Activated T-cell treated with anti-CD3 and anti-CD28 coated beads, Interleukin-2, amount 50 U/mL, for 72 hours (primary cell): ENCODE data around the gene MYO1G. TPM values are rescaled to one million over a fixed set of nuclear protein-coding genes. Genes with fewer than 3 reads are reported as not detected.
"Not testable (repeated sequence)": the region's sequence is repeated elsewhere in the genome, so short reads cannot be mapped to it uniquely, and the experiment has no call there.

Experiments
- ATAC-seq, 2 donors: fragments of 150-1000 bp; cut with Tn5 transposase; replicated peaks in 1 of 2; 2 replicates each; pipeline ENCODE4 v1.10.0; 2021; ENCODE audit warnings: moderate library complexity in 2 of 2, mild to moderate bottlenecking in 1 of 2
- DNase-seq, 2 donors: peaks; one replicate each; pipeline ENCODE4 v3.0.0; 2021 to 2022; ENCODE audit warnings: mixed read lengths in 1 of 2
- H3K27ac Mint-ChIP-seq: one replicate; pipeline ENCODE4 v1.8.0; 2022; ENCODE audit warnings: mild to moderate bottlenecking, moderate library complexity, mixed read lengths
- H3K27me3 Mint-ChIP-seq: one replicate; pipeline ENCODE4 v1.8.0; 2022; ENCODE audit warnings: low read depth, mixed read lengths
- H3K36me3 Mint-ChIP-seq, 2 donors: one replicate each; pipeline ENCODE4 v1.8.0; 2022; ENCODE audit warnings: mixed read lengths in 2 of 2, mild to moderate bottlenecking in 1 of 2; ENCODE audit not compliant: insufficient read depth in 2 of 2
- H3K4me1 Mint-ChIP-seq: one replicate; pipeline ENCODE4 v1.8.0; 2022; ENCODE audit warnings: low read depth, mixed read lengths
- H3K4me3 Mint-ChIP-seq, 2 donors: one replicate each; pipeline ENCODE4 v1.8.0; 2022; ENCODE audit warnings: mild to moderate bottlenecking in 2 of 2, mixed read lengths in 2 of 2, moderate library complexity in 2 of 2
- H3K9me3 Mint-ChIP-seq, 2 donors: one replicate each; pipeline ENCODE4 v1.8.0; 2022; ENCODE audit warnings: mixed read lengths in 2 of 2
- total RNA-seq, 2 donors: library from RNA; stranded (reverse); gene quantifications; one replicate each; pipeline ENCODE4 v1.2.3, GENCODE V29; 2022

The MYO1G gene
- 100 to 1,000 TPM; 595 to 606 TPM for total RNA-seq

DNA sequence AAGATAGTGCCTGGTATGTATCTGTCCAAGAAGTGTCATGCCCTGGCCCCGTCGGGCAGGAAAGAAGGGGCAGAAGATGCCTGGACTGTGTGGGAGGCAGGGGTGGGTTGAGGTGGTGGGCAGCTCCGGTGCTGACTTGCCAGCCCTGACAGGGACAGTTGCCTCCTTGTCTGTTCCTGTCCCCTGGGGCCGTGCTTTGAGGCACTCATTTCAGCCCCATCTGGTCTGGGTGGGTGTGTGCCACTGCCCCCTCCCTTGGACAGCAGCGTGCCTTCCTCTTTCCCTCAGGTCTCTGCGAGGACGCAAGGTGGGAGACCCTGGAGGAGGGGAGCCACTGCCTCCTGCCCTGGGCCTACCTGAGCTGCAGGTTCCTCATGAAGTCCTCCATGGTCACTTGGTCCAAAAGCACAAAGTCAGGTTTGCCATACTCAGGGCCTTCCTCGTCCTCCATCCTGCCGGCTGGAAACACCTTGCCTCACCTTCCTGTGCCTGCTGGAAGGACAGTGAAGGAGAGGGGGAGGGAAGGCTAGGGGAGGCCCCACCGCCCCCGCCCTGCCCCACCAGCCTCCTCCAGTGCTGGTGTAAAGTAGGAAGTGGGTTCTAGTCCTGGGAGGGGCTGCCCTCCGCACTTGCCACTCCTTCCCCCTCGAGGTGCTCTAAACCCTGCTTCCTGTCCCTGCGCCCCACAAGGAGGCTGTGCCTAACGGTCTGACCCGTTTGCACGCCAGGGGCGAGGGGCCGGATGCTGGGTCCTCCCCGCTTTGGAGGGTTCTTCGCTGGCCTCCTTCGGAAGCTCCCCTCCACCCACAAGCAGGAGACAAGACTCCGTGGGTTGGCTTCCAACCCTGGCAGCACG lies at the start of gene MYO1G:
Gene MYO1G (minus strand): TSS at position 505 of the 856 bp plus-strand sequence. CDS start 54 bp downstream, at position 451.
- Mint-ChIP-seq H3K9me3 (no peaks in the 10 kb centered on the region), H3K4me1 (peaks cover 74% of the 10 kb centered on the region), H3K36me3 (peaks cover 34 to 51% of the 10 kb centered on the region in 2 donors), H3K27me3 (no peaks in the 10 kb centered on the region), H3K27ac (peak within 1 kb of the TSS; percentile 94), H3K4me3 (peak within 1 kb of the TSS; percentile 99 to 100)
- peak; percentile 69 to 71 for ATAC-seq
- peak; percentile 95 to 97 for DNase-seq

DNA sequence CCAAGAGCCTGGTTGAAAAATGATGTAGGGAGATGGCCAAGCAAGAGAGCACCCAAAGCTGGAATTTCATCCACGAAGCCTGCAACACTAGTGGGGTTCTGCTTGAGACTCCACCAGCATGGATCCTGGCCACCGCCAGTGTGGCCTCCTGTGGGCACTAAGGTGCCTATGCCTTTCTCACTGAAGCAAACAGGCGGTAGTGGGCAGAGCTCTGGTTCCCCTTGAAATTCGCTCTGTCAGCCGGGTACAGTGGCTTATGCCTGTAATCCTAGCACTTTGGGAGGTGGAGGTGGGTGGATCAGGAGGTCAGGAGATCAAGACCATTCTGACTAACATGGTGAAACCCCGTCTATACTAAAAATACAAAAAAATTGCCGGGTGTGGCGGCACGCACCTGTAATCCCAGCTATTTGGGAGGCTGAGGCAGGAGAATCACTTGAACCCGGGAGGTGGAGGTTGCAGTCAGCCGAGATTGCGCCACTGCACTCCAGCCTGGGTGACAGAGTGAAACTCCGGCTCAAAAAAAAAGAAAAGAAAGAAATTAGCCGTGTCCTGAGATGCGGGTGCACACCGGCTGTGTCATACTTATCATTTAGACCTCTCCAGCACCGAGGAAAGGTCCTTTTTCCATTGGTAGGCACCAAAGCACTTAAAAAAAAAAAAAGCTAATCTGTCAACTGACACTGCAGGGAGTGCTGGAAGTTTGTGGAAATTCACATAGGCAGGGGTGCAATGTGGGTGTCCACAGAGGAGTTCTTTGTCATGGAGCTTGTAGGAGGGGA lies 49.5 kb upstream of the MYO1G start:
- H3K4me3 Mint-ChIP-seq: peak overlapping the region; percentile 81 to 86
- ATAC-seq (peak; percentile 36 to 44), DNase-seq (peak; percentile 16 to 26)
- H3K9me3 Mint-ChIP-seq: no peaks in the 10 kb centered on the region
- H3K27ac Mint-ChIP-seq: peak overlapping the region; percentile 78
- H3K36me3 Mint-ChIP-seq: peaks cover 20 to 42% of the 10 kb centered on the region in 2 donors
- H3K4me1 Mint-ChIP-seq: peaks cover 87% of the 10 kb centered on the region
- H3K27me3 Mint-ChIP-seq: no peaks in the 10 kb centered on the region

DNA sequence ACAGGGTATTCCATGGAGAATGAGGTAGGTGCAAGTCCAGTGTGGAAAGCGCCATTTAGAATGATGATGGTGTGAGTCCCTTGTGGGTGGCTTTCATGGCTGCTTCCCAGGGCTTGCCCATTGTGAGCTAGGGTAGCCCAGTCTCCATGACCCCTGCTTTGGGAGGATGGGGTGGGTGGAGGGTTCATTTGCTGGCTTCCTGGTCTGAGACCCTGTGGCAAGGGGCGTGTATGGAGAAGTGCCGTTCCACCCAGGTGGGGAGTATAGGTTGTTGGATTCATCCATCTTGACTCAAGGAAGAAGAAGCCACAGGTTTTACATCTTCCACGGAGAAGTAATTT lies 48.9 kb upstream of the MYO1G start:
- Mint-ChIP-seq H3K36me3 (peaks cover 20 to 42% of the 10 kb centered on the region in 2 donors), H3K9me3 (no peaks in the 10 kb centered on the region), H3K4me1 (peaks cover 87% of the 10 kb centered on the region), H3K27me3 (no peaks in the 10 kb centered on the region), H3K27ac (peak overlapping the region; percentile 78), H3K4me3 (peak overlapping the region; percentile 81 to 86)
- peak in 1 of 2 donors; percentile 7 for DNase-seq
- ATAC-seq: peak; percentile 3 to 6

DNA sequence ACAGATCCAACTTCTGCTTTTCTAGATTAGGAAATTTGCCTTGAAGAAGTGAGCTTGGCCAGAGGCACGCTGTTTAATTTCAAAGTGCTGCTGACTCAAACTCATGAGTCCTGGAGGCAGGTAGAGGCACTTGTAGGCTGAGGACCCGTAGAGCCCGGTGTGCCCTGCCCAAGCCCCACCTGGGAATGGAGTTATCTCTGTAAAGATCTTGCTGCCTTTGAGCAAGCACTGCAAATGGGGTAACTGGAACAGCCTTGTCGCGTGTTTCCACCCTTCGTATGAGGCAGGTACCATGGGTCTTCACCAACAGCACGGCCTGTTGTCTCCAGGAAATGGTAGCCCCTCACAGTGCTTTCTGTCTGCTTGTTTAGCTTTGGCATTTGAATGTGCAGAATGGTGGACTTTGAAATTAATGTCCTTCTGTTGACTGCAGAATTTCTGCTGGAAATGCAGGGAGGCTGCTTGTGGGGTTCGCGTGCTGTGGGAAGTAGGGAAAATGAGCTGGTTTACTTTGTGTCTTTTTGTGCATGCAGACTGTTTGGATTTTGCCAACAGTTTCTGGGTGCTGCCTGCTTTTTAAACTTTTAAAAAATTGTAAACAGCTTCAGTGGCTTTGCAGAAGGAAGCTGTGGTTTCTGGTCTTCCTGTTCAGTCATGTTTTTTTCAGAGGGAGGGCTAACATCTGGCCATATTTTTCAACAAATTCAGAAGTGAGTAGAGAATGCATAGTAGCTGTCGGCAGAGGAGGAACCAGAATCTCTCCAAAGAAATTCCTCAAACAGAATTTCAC lies 48.4 kb upstream of the MYO1G start:
- peak; percentile 51 to 57 for ATAC-seq
- Mint-ChIP-seq H3K4me1 (peaks cover 86% of the 10 kb centered on the region), H3K4me3 (peak overlapping the region; percentile 81 to 86), H3K9me3 (no peaks in the 10 kb centered on the region), H3K27me3 (no peaks in the 10 kb centered on the region), H3K36me3 (peaks cover 17 to 42% of the 10 kb centered on the region in 2 donors), H3K27ac (peak overlapping the region; percentile 78)
- DNase-seq: peak; percentile 23 to 24

DNA sequence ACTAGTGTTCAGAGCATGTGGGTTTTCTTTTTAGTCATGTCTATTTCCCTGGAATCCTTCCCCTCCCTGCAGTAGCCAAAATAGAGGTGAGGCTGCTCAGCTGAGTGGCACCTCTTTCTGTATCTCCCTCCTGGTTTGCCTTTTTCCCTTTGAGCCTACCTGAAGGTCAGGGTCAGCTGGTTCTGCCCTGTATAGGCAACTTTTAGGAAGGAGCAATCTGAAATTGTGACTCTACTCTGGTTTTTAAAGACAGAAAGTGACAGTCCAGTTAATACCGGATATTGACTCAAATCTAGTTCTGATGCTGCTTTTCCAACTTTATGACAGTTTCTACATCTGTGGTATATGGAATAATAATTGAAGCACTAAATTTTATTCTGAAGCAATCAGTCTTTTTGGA lies 47.2 kb upstream of the MYO1G start:
- Mint-ChIP-seq H3K9me3 (no peaks in the 10 kb centered on the region), H3K4me3 (peak overlapping the region; percentile 63 to 71), H3K27ac (peak overlapping the region; percentile 66), H3K4me1 (peaks cover 89% of the 10 kb centered on the region), H3K36me3 (peaks cover 18 to 37% of the 10 kb centered on the region in 2 donors), H3K27me3 (no peaks in the 10 kb centered on the region)
- ATAC-seq (peak; percentile 10 to 16), DNase-seq (no peak)

DNA sequence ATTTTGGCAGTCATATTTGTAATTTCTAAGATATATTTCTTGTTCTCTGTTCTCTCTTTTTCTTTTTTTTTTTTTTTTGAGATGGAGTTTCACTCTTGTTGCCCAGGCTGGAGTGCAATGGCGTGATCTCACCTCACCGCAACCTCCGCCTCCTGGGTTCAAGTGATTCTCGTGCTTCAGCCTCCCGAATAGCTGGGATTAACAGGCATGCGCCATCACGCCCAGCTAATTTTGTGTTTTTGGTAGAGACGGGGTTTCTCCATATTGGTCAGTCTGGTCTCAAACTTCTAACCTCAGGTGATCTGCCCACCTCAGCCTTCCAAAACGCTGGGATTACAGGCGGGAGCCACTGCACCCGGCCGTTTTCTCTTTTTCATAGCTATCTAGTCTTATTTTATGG lies 46.7 kb upstream of the MYO1G start:
- not testable (repeated sequence) for DNase-seq, H3K9me3 Mint-ChIP-seq, ATAC-seq, H3K27me3 Mint-ChIP-seq
- peak overlapping the region; percentile 63 to 71 for H3K4me3 Mint-ChIP-seq
- peaks cover 94% of the 10 kb centered on the region for H3K4me1 Mint-ChIP-seq
- peaks cover 18 to 37% of the 10 kb centered on the region in 2 donors for H3K36me3 Mint-ChIP-seq
- peak overlapping the region; percentile 66 for H3K27ac Mint-ChIP-seq

DNA sequence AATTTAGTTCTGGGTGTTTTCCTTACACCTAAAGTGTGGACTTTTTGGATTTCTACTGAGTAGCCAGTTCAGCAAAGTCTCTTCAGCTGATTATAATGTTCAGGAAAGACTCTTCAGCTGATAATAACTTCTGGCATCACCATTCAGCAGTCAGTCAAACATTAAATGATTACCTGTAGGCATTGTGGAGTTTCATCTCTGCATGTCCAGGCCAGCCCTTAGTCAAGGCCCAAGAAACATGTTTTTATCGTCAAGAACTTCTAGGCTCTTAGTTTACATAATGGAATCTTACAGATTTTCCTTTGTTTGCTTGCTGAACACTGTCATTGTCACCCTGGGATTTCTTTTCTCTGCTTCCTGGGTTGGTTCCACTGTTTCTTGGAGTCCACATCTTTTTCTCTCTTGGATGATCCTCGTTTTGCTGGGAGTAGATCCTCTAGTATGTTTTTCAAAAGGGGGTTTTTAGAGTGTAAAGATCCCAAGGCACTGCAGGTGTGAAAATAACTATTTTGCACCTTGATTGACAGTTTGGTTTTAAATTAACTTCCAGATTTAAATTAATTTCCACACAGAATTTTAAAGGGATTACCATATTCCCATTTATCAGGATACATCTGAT lies 45.4 kb upstream of the MYO1G start:
- peaks cover 18 to 35% of the 10 kb centered on the region in 2 donors for H3K36me3 Mint-ChIP-seq
- H3K27ac Mint-ChIP-seq: peak overlapping the region; percentile 30
- ATAC-seq: no peak
- peaks cover 90% of the 10 kb centered on the region for H3K4me1 Mint-ChIP-seq
- DNase-seq: no peak
- H3K9me3 Mint-ChIP-seq: no peaks in the 10 kb centered on the region
- H3K27me3 Mint-ChIP-seq: no peaks in the 10 kb centered on the region
- peak overlapping the region in 1 of 2 donors; percentile 25 for H3K4me3 Mint-ChIP-seq

DNA sequence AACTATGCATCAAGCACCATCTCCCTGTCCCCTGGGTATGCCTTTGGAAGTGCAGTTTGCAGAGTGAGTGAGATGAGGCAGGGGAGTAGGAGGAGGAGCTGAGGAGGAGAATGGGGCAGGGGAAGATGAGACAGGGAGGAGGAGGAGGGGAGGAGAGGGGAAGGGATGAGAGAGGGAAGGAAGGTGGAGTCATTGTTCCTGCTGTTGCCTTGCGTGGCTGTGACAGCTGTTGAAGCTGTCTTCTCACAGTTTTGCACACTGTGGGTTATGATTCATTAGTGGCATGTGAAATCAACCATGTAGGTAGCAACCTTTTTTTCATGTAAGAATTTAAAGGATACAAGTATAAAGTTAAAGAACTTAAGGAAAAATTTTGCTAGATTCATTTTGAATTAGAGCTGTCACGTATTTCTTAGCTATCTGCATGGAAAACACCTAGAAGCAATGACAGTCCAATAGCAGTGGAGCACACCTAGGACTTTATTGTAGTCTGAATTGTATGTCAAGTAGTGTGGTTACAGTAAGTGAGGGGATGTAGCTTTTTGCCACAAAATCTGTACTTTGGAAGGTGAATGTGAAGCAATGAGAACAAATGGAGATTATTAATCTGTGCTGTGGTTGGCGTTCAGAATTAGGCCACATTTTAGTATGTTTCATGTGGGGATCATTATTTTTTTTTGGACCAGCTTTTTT lies 42.9 kb upstream of the MYO1G start:
- Mint-ChIP-seq H3K9me3 (no peaks in the 10 kb centered on the region), H3K27me3 (no peaks in the 10 kb centered on the region), H3K36me3 (peaks cover 11 to 20% of the 10 kb centered on the region in 2 donors), H3K27ac (peak overlapping the region; percentile 61), H3K4me1 (peaks cover 65% of the 10 kb centered on the region), H3K4me3 (peak overlapping the region; percentile 38)
- DNase-seq (peak; percentile 27 to 30), ATAC-seq (peak; percentile 89)

DNA sequence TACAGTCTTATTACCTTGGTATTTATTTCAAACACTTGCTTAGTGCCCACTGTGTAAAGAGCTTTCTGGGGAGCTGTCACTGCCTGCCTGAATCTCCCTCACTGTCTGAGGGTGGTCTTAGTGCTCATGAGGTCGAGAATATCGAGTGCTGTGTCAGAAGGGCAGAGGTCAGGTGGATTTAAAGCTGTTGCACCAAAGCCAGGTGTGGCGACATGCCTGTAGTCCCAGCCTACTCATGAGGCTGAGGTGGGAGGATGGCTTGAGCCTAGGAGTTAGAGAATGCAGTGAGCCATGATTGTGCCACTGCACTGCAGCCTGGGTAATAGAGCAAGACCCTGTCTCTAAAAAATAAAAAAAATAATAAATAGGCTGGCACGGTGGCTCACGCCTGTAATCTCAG lies 42.1 kb upstream of the MYO1G start:
- peaks cover 58% of the 10 kb centered on the region for H3K4me1 Mint-ChIP-seq
- H3K27me3 Mint-ChIP-seq: no peaks in the 10 kb centered on the region
- H3K4me3 Mint-ChIP-seq: no peak overlapping the region
- ATAC-seq (no peak), DNase-seq (no peak)
- no peaks in the 10 kb centered on the region for H3K9me3 Mint-ChIP-seq
- H3K36me3 Mint-ChIP-seq: peaks cover 9 to 19% of the 10 kb centered on the region in 2 donors
- H3K27ac Mint-ChIP-seq: peak overlapping the region; percentile 35

DNA sequence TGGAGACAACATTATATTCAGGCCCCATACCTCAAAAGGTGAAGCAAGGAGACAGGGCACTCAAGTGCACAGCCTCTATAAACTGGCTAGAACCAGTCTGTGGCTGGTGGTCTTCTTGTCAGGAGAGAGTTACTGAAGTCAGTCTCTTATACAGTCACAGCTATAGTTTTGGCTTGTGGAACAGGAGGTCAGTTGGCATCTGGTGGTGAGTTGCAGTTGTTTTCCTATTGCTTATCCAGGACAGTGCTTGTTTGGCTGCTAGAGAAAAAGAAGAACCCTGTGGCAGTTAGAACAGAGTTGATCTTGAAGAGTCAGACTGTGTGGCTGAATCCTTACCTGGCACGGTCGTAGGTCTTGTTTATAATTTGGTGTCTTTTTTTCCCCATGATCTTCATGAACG lies 38.4 kb upstream of the MYO1G start:
- peaks cover 11 to 29% of the 10 kb centered on the region in 2 donors for H3K36me3 Mint-ChIP-seq
- peaks cover 38% of the 10 kb centered on the region for H3K4me1 Mint-ChIP-seq
- no peak overlapping the region for H3K27ac Mint-ChIP-seq
- DNase-seq (no peak), ATAC-seq (no peak)
- no peak overlapping the region for H3K4me3 Mint-ChIP-seq
- H3K27me3 Mint-ChIP-seq: no peaks in the 10 kb centered on the region
- no peaks in the 10 kb centered on the region for H3K9me3 Mint-ChIP-seq

DNA sequence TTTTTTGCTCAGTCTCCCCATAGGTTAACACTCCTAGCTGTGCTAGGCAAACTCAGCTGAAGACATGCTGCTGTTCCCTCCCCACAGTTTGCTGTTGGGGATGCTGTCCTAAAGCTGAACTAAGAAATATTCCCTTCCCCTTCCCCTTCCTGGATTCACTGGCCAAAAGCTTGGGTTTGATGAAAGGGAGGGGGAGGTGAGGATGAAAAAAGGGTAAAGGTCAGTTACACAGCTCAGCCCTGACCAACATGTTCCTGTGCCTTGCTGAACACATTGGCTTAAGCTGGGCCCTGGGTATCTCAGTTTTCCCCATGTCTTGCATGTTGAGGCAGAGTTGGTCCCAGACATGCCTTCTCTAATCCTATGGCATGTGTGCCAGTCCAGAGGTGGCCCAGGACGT lies 36.5 kb upstream of the MYO1G start:
- H3K4me1 Mint-ChIP-seq: peaks cover 27% of the 10 kb centered on the region
- no peaks in the 10 kb centered on the region for H3K9me3 Mint-ChIP-seq
- DNase-seq (no peak), ATAC-seq (no peak)
- no peak overlapping the region for H3K27ac Mint-ChIP-seq
- no peaks in the 10 kb centered on the region for H3K27me3 Mint-ChIP-seq
- peaks cover 9 to 34% of the 10 kb centered on the region in 2 donors for H3K36me3 Mint-ChIP-seq
- H3K4me3 Mint-ChIP-seq: no peak overlapping the region

DNA sequence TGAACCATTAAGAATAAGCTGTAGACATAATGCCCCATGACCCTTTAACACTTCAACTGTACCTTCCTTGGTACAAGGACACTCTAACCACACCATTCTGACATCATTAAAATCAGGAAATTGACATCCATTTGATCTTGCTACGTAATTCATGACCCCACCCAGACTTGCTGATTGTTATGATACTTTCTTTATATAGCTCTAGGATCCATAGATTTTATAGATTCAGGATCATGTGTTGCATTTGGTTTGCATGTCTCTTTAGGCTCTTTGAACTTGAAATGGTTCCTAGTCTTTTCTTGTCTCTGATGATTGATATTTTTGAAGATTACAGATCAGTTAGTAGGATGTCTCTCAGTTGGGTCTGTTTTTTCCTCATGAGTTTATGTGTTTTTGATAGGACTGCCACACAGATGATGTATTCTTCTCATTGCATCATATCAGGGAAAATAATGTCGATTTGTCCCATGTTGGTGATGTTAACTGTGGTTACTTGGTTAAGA lies 34.7 kb upstream of the MYO1G start:
- DNase-seq (no peak), ATAC-seq (no peak)
- H3K27ac Mint-ChIP-seq: peak overlapping the region; percentile 7
- no peak overlapping the region for H3K4me3 Mint-ChIP-seq
- no peaks in the 10 kb centered on the region for H3K27me3 Mint-ChIP-seq
- peaks cover 36% of the 10 kb centered on the region for H3K4me1 Mint-ChIP-seq
- no peaks in the 10 kb centered on the region for H3K9me3 Mint-ChIP-seq
- peaks cover 9 to 34% of the 10 kb centered on the region in 2 donors for H3K36me3 Mint-ChIP-seq
